Hepatocyte (in vitro differentiated cells): ENCODE results near the gene TTC38. TPM values are rescaled to one million over a fixed set of nuclear protein-coding genes. Genes with fewer than 3 reads are reported as not detected.

Experiments used
- DNase-seq: peaks from one replicate; pipeline ENCODE4 v3.0.0-alpha.2; 2016; ENCODE audit warnings: low spot score
- H2AFZ ChIP-seq: fragments of 200-600 bp; sonication (generic); 2 replicates; pipeline ENCODE4 v1.6.0; 2016; ENCODE audit warnings: antibody characterized with exemption, mild to moderate bottlenecking
- H3K27ac ChIP-seq: fragments of 200-600 bp; sonication (generic); 2 replicates; pipeline ENCODE4 v1.5.1; 2016; ENCODE audit warnings: mild to moderate bottlenecking
- H3K27me3 ChIP-seq: fragments of 200-600 bp; sonication (generic); 2 replicates; pipeline ENCODE4 v1.6.1; 2016
- H3K36me3 ChIP-seq: fragments of 200-600 bp; sonication (generic); replicated peaks from 2 replicates; pipeline ENCODE4 v1.5.1; 2016; ENCODE audit warnings: low read depth; ENCODE audit not compliant: insufficient read depth
- H3K4me1 ChIP-seq: fragments of 200-600 bp; sonication (generic); 2 replicates; pipeline ENCODE4 v1.5.1; 2016; ENCODE audit warnings: mild to moderate bottlenecking, moderate library complexity; ENCODE audit not compliant: insufficient read depth
- H3K4me2 ChIP-seq: fragments of 200-600 bp; sonication (generic); 2 replicates; pipeline ENCODE4 v1.6.0; 2016
- H3K4me3 ChIP-seq: fragments of 200-600 bp; sonication (generic); 2 replicates; pipeline ENCODE4 v1.5.1; 2016; ENCODE audit warnings: mild to moderate bottlenecking
- H3K79me2 ChIP-seq: fragments of 200-600 bp; sonication (generic); 2 replicates; pipeline ENCODE4 v1.6.0; 2017; ENCODE audit warnings: mild to moderate bottlenecking
- H3K9me2 ChIP-seq: fragments of 200-600 bp; sonication (generic); replicated peaks from 2 replicates; pipeline ENCODE4 v1.6.0; 2017; ENCODE audit warnings: mild to moderate bottlenecking; ENCODE audit not compliant: insufficient read depth
- H3K9me3 ChIP-seq: fragments of 200-600 bp; sonication (generic); 2 replicates; pipeline ENCODE4 v1.5.1; 2016; ENCODE audit warnings: low read depth, mild to moderate bottlenecking
- H4K20me1 ChIP-seq: fragments of 200-600 bp; sonication (generic); 2 replicates; pipeline ENCODE4 v1.6.0; 2016; ENCODE audit warnings: mild to moderate bottlenecking; ENCODE audit not compliant: insufficient read depth, poor library complexity, severe bottlenecking
- CTCF ChIP-seq: fragments of 200-600 bp; sonication (generic); IDR thresholded peaks from 2 replicates; pipeline ENCODE4 v1.5.1; 2016; ENCODE audit warnings: antibody characterized with exemption, mild to moderate bottlenecking; ENCODE audit not compliant: poor library complexity
- EZH2 ChIP-seq: fragments of 200-600 bp; sonication (generic); IDR thresholded peaks from 2 replicates; pipeline ENCODE4 v1.6.1; 2016; ENCODE audit warnings: antibody characterized with exemption, mild to moderate bottlenecking, borderline replicate concordance
- EZH2phosphoT487 ChIP-seq: fragments of 200-600 bp; sonication (generic); IDR thresholded peaks from one replicate; pipeline ENCODE4 v1.6.1; 2018; ENCODE audit warnings: antibody characterized with exemption, mild to moderate bottlenecking, low read depth, moderate library complexity; ENCODE audit not compliant: unreplicated experiment, severe bottlenecking
- WGBS: methylation state at CpG from one replicate; pipeline ENCODE4 v1.1.6; 2016; ENCODE audit warnings: low lambda C conversion rate; ENCODE audit errors: missing lambda C conversion rate; 5-methylcytosine and 5-hydroxymethylcytosine counted together
- polyA plus RNA-seq: library from polyadenylated mRNA; unstranded; fragments of >200 nt; fragmentation: Nextera tagmentation; extraction: Ambion mirVana; gene quantifications from 2 replicates; pipeline ENCODE4 v1.2.1, GENCODE V29; 2016
- total RNA-seq: library from RNA; depleted of rRNA; stranded (reverse); fragments of >200 nt; gene quantifications from 2 replicates; pipeline ENCODE4 v1.2.3, GENCODE V29; 2014

The TTC38 gene
- total and polyA plus RNA-seq, 2 experiments from 2014 or later = 48.3 to 85.8 TPM

GRCh38 chr22:46240907-46241306 lies 26.9 kb upstream of the TTC38 start:
- no peak for TF ChIP-seq EZH2
- no peak for TF ChIP-seq EZH2phosphoT487
- no peak for TF ChIP-seq CTCF
- Histone ChIP-seq H3K27ac (no peak overlapping the region), H3K4me3 (no peak overlapping the region), H2AFZ (no peak overlapping the region), H3K36me3 (no peaks in the 10 kb centered on the region), H3K9me2 (no peaks in the 10 kb centered on the region), H4K20me1 (no peaks in the 10 kb centered on the region), H3K27me3 (no peaks in the 10 kb centered on the region), H3K79me2 (no peaks in the 10 kb centered on the region), H3K4me2 (no peak overlapping the region), H3K9me3 (no peaks in the 10 kb centered on the region), H3K4me1 (no peaks in the 10 kb centered on the region)
- WGBS = 60% methylated on average over 7 of the region's 7 CpGs
- DNase-seq = no peak

DNA sequence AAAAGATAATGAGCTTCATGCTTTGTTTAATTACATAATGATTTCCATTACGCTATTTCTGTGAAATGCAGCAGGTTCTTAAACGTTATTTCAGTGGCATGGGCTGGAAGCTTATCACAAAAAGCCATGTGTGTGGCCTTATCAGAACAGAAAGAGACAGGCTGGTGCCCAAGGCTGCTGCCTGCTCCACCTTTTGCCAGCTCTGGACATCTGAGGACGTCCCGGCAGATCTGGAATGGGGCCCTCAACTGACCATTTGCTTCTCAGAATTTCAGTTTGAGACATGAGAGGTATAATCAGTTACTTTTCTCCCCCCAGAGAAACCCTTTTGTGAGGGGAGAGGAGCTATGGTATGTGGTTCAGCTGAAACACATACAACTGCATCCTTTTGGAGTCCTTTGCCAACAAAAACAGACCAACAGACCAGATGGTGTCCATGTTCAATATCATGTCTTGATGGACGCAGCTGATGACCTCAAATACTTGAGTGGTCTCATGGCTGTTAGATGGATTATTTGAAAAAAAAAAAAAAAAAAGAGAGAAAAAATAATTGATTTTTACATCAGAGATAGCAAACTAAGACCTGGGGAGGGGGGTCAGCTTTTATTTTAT lies 26.3 kb upstream of the TTC38 start:
- Histone ChIP-seq H3K9me2 (no peaks in the 10 kb centered on the region), H4K20me1 (no peaks in the 10 kb centered on the region), H3K27ac (no peak overlapping the region), H3K4me1 (no peaks in the 10 kb centered on the region), H3K79me2 (no peaks in the 10 kb centered on the region), H3K36me3 (no peaks in the 10 kb centered on the region), H3K27me3 (no peaks in the 10 kb centered on the region), H2AFZ (no peak overlapping the region), H3K9me3 (no peaks in the 10 kb centered on the region), H3K4me2 (no peak overlapping the region), H3K4me3 (no peak overlapping the region)
- TF ChIP-seq CTCF (no peak), EZH2phosphoT487 (no peak), EZH2 (no peak)
- 83% methylated on average over 5 of the region's 5 CpGs for WGBS
- DNase-seq = no peak

DNA sequence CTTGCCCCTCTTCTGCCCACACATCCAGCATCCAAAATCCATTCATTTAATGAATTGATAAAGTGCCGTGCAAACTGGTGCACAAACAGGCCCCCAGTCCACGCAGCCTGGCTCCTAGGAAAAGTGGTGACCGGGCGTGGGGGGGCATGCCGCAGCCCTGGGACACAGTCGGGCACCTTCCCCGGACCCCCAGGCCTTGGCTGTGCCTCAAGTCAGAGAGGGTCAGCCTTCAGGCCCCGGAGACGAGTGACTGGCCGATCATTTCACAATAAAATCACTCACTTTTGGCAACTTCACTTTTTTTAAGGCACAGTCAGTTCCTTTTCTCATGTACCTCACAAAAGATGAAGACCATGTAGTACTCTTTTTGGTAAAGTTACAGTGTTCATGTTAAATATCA lies 25.7 kb upstream of the TTC38 start:
- no peaks in the 10 kb centered on the region for H3K9me3 ChIP-seq
- DNase-seq = no peak
- TF ChIP-seq EZH2 (no peak), EZH2phosphoT487 (no peak), CTCF (no peak)
- H3K4me3 ChIP-seq = no peak overlapping the region
- H3K4me1 ChIP-seq = no peaks in the 10 kb centered on the region
- no peaks in the 10 kb centered on the region for H3K79me2 ChIP-seq
- H3K27me3 ChIP-seq = no peaks in the 10 kb centered on the region
- no peak overlapping the region for H3K27ac ChIP-seq
- no peaks in the 10 kb centered on the region for H3K9me2 ChIP-seq
- no peak overlapping the region for H2AFZ ChIP-seq
- no peaks in the 10 kb centered on the region for H4K20me1 ChIP-seq
- WGBS = 93% methylated on average over 10 of the region's 10 CpGs
- H3K4me2 ChIP-seq = no peak overlapping the region
- no peaks in the 10 kb centered on the region for H3K36me3 ChIP-seq

- Histone ChIP-seq H3K27me3 (no peaks in the 10 kb centered on the region), H3K4me3 (no peak overlapping the region), H2AFZ (no peak overlapping the region), H3K9me3 (no peaks in the 10 kb centered on the region), H3K9me2 (no peaks in the 10 kb centered on the region), H3K4me1 (no peaks in the 10 kb centered on the region), H4K20me1 (no peaks in the 10 kb centered on the region), H3K27ac (no peak overlapping the region), H3K4me2 (no peak overlapping the region), H3K36me3 (no peaks in the 10 kb centered on the region), H3K79me2 (peaks cover 3% of the 10 kb centered on the region)
- 97% methylated on average over 9 of the region's 9 CpGs for WGBS
- TF ChIP-seq EZH2 (no peak), CTCF (no peak), EZH2phosphoT487 (no peak)
- no peak for DNase-seq
Observed at GRCh38 chr22:46244771-46245170, 23.0 kb upstream of the TTC38 start.
